SK-N-SH (cell line): ENCODE data around the gene ATP2B3.

Experiments
- FOXM1 ChIP-seq: IDR thresholded peaks from 2 replicates; pipeline ENCODE4 v1.4.0; 2012; ENCODE audit warnings: low read depth, mild to moderate bottlenecking
- TF ChIP-seq, protein P1 (sequence below): fragments of 200-600 bp; sonication (generic); IDR thresholded peaks from 2 replicates; pipeline ENCODE4 v1.6.1; 2017; ENCODE audit warnings: antibody characterized with exemption, mild to moderate bottlenecking, moderate library complexity
- TF ChIP-seq, protein P2 (sequence below): IDR thresholded peaks from 2 replicates; pipeline ENCODE4 v1.4.0; 2012; ENCODE audit warnings: low read depth, borderline replicate concordance

DNA sequence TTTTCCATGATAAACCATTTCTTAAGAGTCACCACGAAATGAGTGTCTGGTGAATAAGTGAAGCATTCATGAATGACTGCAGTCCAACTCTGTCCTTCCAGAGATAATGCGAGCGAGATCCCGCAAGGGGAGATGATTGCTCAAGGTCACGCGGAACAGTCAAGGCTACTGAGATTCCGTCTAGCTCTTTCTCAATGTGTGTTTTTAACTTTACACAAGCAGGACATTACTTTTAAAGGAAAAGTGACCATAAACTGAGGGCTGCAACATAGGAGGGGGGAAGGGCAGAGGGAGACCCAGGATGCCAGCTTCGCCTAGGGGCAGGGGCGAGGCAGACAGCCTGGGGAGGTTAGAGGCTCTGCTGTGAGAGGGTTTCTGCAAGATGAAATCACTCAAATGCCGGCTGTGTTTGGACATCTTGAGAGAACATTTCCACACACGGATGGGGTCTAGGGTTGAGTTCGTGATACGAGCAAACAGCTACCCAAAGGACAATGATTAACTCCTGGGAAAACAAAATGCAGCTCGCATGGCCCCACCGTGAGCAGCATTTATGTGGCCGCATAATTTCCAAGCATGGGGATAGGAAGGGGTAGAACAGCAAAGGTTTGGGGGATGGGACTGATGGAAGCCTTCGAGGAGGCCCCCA is 105.3 kb downstream of the ATP2B3 start:
- TF ChIP-seq, protein P1, sequence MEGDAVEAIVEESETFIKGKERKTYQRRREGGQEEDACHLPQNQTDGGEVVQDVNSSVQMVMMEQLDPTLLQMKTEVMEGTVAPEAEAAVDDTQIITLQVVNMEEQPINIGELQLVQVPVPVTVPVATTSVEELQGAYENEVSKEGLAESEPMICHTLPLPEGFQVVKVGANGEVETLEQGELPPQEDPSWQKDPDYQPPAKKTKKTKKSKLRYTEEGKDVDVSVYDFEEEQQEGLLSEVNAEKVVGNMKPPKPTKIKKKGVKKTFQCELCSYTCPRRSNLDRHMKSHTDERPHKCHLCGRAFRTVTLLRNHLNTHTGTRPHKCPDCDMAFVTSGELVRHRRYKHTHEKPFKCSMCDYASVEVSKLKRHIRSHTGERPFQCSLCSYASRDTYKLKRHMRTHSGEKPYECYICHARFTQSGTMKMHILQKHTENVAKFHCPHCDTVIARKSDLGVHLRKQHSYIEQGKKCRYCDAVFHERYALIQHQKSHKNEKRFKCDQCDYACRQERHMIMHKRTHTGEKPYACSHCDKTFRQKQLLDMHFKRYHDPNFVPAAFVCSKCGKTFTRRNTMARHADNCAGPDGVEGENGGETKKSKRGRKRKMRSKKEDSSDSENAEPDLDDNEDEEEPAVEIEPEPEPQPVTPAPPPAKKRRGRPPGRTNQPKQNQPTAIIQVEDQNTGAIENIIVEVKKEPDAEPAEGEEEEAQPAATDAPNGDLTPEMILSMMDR: no peak
- TF ChIP-seq FOXM1: no peak
- TF ChIP-seq, protein P2, sequence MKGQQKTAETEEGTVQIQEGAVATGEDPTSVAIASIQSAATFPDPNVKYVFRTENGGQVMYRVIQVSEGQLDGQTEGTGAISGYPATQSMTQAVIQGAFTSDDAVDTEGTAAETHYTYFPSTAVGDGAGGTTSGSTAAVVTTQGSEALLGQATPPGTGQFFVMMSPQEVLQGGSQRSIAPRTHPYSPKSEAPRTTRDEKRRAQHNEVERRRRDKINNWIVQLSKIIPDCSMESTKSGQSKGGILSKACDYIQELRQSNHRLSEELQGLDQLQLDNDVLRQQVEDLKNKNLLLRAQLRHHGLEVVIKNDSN: no peak
